ENCODE measurements around the gene CD300LB. TPM values are rescaled to one million over a fixed set of nuclear protein-coding genes. Genes with fewer than 3 reads are reported as not detected.

The CD300LB gene
- total RNA-seq, 1 donor from 2014 or later, result not detected

DNA sequence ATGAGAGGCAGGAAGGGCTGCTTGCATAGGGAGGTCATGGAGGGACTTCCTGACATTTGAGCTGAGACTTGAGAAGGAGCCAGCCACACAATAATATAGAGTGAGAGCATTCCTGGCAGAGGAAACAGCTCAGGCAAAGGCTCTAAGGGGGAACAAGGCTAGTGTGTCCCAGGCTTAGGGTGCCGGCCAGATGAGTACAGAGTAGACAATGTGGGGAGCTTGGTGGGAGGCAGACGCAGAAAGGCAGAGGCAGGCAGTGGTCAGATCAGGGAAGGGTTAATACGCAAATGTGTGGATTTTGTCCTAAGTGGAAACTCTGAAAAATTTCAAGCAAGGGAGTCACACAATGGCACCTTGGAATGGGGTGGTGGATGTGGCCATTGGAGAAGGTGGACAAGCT, 31.3 kb downstream of the CD300LB start:
- Mint-ChIP-seq H3K27me3 (ENCODE audit: low read depth, unreplicated experiment) (peaks cover 12% of the 10 kb centered on the region), H3K4me1 (ENCODE audit: low read depth, unreplicated experiment) (no peaks in the 10 kb centered on the region), H3K4me3 (ENCODE audit: unreplicated experiment) (no peak overlapping the region), H3K36me3 (ENCODE audit: low read depth, unreplicated experiment) (no peaks in the 10 kb centered on the region), H3K9me3 (ENCODE audit: unreplicated experiment) (no peaks in the 10 kb centered on the region), H3K27ac (ENCODE audit: unreplicated experiment) (no peak overlapping the region)
- H2AFZ ChIP-seq (ENCODE audit: low read depth, low read length), result no peak overlapping the region
- FAIRE-seq (no peak), DNase-seq (ENCODE audit: low read depth) (no peak)
- H3K27me3 ChIP-seq (ENCODE audit: insufficient read depth, low read length), result no peaks in the 10 kb centered on the region
- H3K4me1 ChIP-seq (ENCODE audit: insufficient read depth, low read length), result no peaks in the 10 kb centered on the region
- H3K4me3 ChIP-seq (ENCODE audit: insufficient read depth, low read depth, low read length), result no peak overlapping the region
- H4K20me1 ChIP-seq (ENCODE audit: insufficient read depth, low read length), result no peaks in the 10 kb centered on the region
- no peak overlapping the region for H3K27ac ChIP-seq (ENCODE audit: low read depth, low read length)
- no peak overlapping the region for H3K9ac ChIP-seq (ENCODE audit: low read length)
- TF ChIP-seq EZH2 (IDR thresholded peaks at IDR 0.05; ENCODE audit: insufficient read depth, low read length), result no peak
- TF ChIP-seq, protein P1, sequence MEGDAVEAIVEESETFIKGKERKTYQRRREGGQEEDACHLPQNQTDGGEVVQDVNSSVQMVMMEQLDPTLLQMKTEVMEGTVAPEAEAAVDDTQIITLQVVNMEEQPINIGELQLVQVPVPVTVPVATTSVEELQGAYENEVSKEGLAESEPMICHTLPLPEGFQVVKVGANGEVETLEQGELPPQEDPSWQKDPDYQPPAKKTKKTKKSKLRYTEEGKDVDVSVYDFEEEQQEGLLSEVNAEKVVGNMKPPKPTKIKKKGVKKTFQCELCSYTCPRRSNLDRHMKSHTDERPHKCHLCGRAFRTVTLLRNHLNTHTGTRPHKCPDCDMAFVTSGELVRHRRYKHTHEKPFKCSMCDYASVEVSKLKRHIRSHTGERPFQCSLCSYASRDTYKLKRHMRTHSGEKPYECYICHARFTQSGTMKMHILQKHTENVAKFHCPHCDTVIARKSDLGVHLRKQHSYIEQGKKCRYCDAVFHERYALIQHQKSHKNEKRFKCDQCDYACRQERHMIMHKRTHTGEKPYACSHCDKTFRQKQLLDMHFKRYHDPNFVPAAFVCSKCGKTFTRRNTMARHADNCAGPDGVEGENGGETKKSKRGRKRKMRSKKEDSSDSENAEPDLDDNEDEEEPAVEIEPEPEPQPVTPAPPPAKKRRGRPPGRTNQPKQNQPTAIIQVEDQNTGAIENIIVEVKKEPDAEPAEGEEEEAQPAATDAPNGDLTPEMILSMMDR (IDR thresholded peaks at IDR 0.05; ENCODE audit: insufficient read depth, low read depth, low read length), result no peak
- no peak overlapping the region for H3K4me2 ChIP-seq (ENCODE audit: low read length)
- no peaks in the 10 kb centered on the region for H3K79me2 ChIP-seq (ENCODE audit: insufficient read depth, low read length)
- no peaks in the 10 kb centered on the region for H3K36me3 ChIP-seq (ENCODE audit: insufficient read depth, low read length)
- no peaks in the 10 kb centered on the region for H3K9me3 ChIP-seq (ENCODE audit: insufficient read depth, low read depth, low read length)

DNA sequence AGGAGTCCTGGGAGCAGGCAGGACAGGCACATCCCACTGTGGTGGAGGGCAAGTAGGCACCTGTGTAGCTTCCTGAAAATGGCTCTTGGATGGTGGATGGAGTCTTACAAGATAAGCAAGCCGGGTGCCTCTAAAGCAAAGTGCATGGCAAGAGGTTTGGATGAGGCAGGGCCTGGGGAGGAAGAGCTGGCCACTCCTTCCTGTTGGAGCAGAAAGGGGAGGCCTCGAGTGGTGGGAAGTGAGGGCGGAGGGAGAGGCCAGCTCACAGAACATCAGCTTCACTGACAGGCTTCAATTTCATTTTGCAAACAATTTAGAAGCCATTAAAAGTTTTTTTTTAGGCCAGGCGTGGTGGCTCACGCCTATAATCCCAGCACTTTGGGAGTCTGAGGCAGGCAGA, 33.8 kb downstream of the CD300LB start:
- no peaks in the 10 kb centered on the region for H3K4me1 ChIP-seq (ENCODE audit: insufficient read depth, low read length)
- H2AFZ ChIP-seq (ENCODE audit: low read depth, low read length), result no peak overlapping the region
- Mint-ChIP-seq H3K27me3 (ENCODE audit: low read depth, unreplicated experiment) (peaks cover 25% of the 10 kb centered on the region), H3K4me1 (ENCODE audit: low read depth, unreplicated experiment) (no peaks in the 10 kb centered on the region), H3K9me3 (ENCODE audit: unreplicated experiment) (no peaks in the 10 kb centered on the region), H3K4me3 (ENCODE audit: unreplicated experiment) (no peak overlapping the region), H3K27ac (ENCODE audit: unreplicated experiment) (no peak overlapping the region), H3K36me3 (ENCODE audit: low read depth, unreplicated experiment) (no peaks in the 10 kb centered on the region)
- DNase-seq (ENCODE audit: low read depth) (no peak), FAIRE-seq (no peak)
- no peaks in the 10 kb centered on the region for H4K20me1 ChIP-seq (ENCODE audit: insufficient read depth, low read length)
- TF ChIP-seq EZH2 (IDR thresholded peaks at IDR 0.05; ENCODE audit: insufficient read depth, low read length), result no peak
- TF ChIP-seq, protein P1 (IDR thresholded peaks at IDR 0.05; ENCODE audit: insufficient read depth, low read depth, low read length), result no peak
- no peak overlapping the region for H3K4me2 ChIP-seq (ENCODE audit: low read length)
- no peaks in the 10 kb centered on the region for H3K27me3 ChIP-seq (ENCODE audit: insufficient read depth, low read length)
- no peaks in the 10 kb centered on the region for H3K9me3 ChIP-seq (ENCODE audit: insufficient read depth, low read depth, low read length)
- no peak overlapping the region for H3K4me3 ChIP-seq (ENCODE audit: insufficient read depth, low read depth, low read length)
- no peaks in the 10 kb centered on the region for H3K36me3 ChIP-seq (ENCODE audit: insufficient read depth, low read length)
- no peak overlapping the region for H3K9ac ChIP-seq (ENCODE audit: low read length)
- no peak overlapping the region for H3K27ac ChIP-seq (ENCODE audit: low read depth, low read length)
- no peaks in the 10 kb centered on the region for H3K79me2 ChIP-seq (ENCODE audit: insufficient read depth, low read length)

DNA sequence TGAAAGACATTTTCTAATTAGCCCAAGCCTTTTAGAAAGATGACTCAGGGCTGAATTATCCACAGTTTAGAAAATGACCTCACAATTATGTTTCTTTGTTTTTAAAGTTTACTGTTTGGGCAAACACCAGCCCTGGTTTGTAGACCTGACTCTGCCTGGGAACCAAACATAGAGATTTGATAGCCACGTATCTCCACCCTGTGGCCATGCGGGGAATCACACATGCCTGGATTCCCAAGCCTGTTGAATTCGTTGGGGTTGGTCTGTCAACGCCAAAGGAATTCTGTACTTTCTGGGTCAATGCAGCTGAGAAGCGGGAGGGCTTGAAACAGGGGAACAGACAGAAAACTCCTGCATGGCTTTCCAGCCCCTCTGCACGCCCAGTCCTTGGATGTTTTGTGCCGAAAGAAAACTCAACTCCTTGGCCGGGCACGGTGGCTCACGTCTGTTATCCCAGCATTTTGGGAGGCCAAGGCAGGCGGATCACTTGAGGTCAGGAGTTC, 37.9 kb downstream of the CD300LB start:
- no peak overlapping the region for H3K4me3 Mint-ChIP-seq (ENCODE audit: unreplicated experiment)
- H3K27me3 Mint-ChIP-seq (ENCODE audit: low read depth, unreplicated experiment), result peaks cover 36% of the 10 kb centered on the region
- no peak for FAIRE-seq
- Histone ChIP-seq H3K36me3 (ENCODE audit: insufficient read depth, low read length) (no peaks in the 10 kb centered on the region), H3K27ac (ENCODE audit: low read depth, low read length) (no peak overlapping the region), H3K4me3 (ENCODE audit: insufficient read depth, low read depth, low read length) (no peak overlapping the region), H3K27me3 (ENCODE audit: insufficient read depth, low read length) (no peaks in the 10 kb centered on the region), H3K9me3 (ENCODE audit: insufficient read depth, low read depth, low read length) (no peaks in the 10 kb centered on the region), H4K20me1 (ENCODE audit: insufficient read depth, low read length) (no peaks in the 10 kb centered on the region), H2AFZ (ENCODE audit: low read depth, low read length) (no peak overlapping the region), H3K4me1 (ENCODE audit: insufficient read depth, low read length) (no peaks in the 10 kb centered on the region), H3K4me2 (ENCODE audit: low read length) (no peak overlapping the region), H3K79me2 (ENCODE audit: insufficient read depth, low read length) (no peaks in the 10 kb centered on the region), H3K9ac (ENCODE audit: low read length) (no peak overlapping the region)
- peak; percentile 35 for DNase-seq (ENCODE audit: low read depth)
- H3K4me1 Mint-ChIP-seq (ENCODE audit: low read depth, unreplicated experiment), result no peaks in the 10 kb centered on the region
- peaks cover 2% of the 10 kb centered on the region for H3K9me3 Mint-ChIP-seq (ENCODE audit: unreplicated experiment)
- no peak overlapping the region for H3K27ac Mint-ChIP-seq (ENCODE audit: unreplicated experiment)
- TF ChIP-seq, protein P1 (IDR thresholded peaks at IDR 0.05; ENCODE audit: insufficient read depth, low read depth, low read length), result peak; percentile 91
- no peak for TF ChIP-seq EZH2 (IDR thresholded peaks at IDR 0.05; ENCODE audit: insufficient read depth, low read length)
- no peaks in the 10 kb centered on the region for H3K36me3 Mint-ChIP-seq (ENCODE audit: low read depth, unreplicated experiment)

Measured in astrocyte (in vitro differentiated cells and primary cell).